Colon (tissue), 2 donors: ENCODE data around the gene MKNK1.

ENCODE experiments used
- FAIRE-seq: peaks from 2 replicates; lab custom pipeline; 2012; peaks lifted over from hg19 to GRCh38; lab: Jason Lieb, UNC
- donor health status: control.
- donor health status: control.

Gene MKNK1

DNA sequence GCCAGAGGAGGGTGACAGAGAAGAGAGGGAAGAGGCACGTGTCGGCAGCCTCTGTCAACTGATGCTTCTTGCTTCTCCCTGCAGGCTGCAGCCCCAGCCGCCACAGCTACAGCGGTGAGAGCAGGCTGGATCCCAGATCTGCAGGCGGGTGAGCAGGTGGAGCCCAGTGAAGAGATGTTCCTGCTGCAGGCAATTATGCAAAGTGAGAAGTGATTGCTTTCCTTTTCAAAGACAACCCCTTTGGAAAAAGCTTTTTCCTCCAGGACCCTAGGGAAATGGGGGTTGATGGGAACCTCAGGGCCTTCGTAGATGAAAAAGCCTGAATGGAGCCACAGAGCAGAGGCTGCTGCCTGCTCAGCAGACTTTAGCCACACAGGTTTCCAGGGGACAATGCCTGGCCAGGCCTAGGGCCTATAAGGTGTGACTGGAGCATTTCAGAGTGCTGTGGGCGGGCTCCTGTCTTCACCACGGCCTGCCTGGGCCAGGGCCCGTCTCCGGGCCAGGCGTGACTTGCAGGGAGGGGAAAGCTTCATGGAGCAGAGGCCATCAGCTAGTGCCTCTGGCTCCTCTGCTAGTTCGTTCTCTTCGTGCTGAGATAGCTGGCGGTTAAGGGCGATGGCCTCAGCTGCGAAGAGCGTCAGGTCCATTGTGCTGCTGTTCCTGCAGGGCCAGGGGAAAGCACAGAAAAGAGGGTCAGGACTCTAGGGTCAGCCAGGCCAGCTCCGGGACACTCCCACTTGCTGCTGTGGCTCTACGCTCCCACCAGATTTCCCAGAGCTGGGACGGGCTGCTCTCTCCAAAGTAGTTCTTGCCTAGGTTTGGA is 45.7 kb downstream of the MKNK1 start:
- FAIRE-seq: no peak

DNA sequence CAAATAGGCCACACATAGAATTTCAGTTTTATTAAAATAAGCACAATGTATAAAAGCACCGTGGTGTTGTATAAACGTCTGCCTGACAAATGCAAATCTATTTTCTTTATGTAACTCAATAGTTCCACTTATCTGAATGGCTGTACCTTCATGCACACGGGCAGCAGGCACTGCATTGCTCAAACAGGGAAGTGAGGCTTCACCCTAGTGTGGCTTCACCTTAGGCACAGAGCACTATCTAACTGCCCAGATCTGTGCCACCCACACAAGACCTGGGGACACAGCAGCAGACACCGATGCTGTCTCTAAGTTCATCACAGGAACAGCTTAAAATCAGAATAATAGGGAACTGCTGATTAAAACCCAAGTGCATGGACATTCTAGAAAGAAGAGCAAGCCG is 46.7 kb downstream of the MKNK1 start:
- no peak for FAIRE-seq

DNA sequence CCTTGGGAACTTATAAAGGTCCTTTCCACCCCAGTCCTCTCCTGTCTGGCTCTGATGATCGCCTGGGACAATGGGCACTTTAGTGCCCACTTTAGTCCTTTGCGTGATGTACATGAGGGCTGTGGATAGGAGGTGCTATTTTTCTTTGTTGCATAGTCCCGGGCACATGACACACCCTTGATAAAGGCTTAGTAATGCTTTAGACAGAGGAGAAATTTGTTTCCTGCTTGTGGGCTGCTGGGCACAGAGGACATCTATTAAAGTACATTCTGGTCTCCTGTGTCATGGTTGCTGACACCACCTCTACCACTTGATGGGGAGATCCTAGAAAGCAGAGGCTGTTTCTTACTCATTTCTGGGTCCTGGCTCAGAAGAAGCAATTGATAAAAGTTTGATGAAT is 47.2 kb downstream of the MKNK1 start:
- FAIRE-seq: no peak

DNA sequence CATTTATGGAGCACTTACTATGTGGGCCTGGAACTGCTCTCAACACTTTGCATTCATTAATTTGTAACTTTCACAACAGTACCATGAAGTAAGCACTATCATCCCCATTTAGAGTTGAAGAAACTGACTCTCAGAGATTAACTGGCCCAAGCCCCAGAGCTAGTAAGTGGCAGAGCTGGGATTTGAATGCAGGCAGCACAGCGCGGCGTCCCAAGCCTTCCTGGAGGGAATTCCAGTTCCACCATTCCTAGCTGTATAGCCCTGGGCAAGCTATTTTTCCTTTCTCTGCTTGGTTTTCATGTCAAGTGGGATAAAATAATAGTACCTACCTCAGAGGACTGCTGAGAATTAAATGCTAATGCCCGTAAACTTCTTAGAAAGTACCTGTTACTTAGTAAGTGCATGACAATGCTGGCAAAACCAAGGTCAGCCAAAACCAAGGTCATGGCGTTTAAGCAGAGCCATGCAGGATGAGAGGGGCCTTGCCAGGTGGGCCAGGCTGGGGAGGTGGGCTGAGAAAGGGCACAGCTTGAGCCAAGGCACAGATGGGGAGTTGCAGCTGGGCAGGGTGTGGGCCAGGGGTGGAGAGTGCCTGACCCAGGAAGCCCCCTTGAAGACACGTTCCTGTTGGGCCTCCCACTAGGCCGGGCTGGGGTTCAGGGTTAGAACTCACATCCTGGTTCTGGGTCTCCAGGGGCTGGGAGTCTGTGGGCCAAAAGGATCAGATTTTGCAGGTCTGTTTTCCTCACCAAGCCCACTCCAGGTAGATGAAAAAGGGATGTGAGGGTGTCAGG is 48.0 kb downstream of the MKNK1 start:
- no peak for FAIRE-seq

DNA sequence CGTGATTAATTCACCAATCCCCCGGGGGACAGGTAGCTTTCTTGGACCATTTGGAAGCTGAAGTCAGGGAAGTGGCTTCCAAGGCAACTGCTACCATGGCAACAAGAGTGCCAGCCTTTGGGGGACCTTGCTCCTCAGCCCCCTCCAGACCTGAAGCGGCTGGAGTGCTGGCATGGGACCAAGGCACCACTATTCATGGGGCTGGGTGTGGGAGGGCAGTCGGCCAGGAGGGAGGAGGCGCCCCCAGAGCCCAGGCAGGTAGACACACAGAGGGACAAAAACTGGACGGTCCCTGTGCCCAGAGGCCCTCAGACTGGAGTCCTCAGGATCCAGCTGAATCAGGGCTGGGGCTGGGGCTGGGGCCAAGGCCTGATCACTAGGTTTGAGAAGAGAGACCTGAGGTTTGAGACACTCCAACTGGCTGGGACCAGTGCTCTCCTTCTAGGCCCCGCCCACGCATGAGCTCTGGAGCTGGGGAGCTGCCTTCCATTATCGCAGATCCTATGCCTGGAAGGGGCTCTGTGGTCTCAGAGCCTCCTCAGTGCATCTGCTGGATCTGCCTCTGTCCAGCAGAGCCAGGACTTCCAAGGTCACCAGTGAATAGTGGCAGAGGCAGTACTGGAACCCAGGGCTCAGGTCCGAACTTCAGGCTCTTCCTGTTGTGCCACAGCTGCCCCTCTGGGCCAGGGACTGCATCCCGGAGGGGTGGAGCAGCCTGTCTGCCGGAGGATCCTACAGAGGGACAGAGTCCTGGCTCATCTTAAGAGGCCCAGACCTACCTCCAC is 49.3 kb downstream of the MKNK1 start:
- FAIRE-seq: no peak

DNA sequence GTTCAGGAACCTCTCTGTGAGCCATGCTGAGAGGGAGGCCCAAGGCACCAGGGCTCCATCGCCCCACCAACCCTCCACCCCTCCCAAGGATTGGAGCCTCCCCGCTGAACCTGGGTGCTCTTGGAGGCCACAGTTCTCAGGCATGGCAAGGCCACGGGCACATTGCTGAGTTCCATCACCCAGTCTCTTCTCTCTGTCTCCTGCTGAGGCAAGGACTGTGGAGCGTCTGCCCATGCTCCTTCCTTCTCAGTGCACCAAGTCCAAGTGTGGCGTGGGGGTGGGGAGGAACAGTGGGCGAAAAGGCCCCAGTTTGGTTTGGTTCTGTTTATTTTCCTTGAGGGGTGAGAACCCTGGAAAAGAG is 49.9 kb downstream of the MKNK1 start:
- no peak for FAIRE-seq

DNA sequence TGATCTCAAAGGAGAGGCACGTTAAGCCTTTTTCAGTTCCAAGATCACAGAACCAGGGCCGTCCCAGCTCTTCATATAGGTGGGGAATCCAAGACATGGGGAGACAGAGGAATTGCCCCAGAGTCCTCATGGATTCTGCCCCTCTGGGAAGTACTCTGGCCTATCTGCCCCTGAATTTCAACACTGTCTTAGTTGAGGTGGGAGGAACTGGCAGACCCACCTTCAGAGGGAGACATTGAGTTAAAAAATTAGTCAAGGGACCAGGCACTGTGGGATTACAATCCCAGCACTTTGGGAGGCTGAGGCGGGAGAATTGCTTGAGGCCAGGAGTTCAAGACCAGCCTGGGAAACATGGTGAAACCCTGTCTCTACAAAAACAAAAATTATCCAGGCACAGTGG is 50.6 kb downstream of the MKNK1 start:
- FAIRE-seq: no peak

DNA sequence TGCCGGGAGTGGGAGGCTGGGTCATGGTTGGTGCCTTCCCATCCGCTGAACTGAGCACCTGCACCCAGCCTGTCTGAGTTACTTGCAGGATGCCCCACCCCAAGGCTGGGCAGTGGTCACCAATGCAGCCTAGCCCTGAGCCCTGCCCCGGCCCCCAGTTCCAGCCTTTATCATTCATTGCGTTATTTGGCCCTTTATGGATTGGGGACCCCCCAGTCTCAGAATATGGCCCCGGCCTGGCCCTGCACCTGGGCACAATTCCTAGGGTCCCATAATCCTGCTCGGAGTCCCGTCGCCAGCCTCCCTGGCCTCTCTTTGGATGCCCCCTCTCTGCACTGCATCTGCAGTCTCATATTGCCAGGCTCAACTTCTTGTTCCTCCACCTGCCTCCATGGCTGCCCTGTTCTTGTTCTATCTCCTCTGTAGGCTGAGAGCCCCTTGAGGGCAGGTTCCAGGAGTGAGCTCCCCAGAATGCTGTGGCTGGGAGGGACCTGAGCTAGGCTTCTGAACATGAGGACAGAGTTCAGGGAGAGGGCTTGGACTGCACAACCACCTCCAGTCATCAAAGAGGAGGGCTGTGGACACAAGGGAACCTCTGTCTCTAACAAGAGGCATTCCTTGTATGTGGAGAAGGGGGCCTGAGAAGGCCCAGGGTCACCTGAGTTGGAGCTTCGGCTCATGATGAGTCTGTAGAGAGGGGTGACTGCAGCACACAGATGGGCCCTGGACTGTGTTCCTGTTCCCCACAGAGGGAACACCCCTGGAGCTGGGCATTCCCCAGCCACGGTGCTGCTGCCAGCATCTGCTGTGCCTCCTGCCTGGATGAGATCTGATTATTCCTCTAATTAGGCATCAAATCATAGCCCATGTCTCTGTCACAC is 51.5 kb downstream of the MKNK1 start:
- FAIRE-seq: no peak

DNA sequence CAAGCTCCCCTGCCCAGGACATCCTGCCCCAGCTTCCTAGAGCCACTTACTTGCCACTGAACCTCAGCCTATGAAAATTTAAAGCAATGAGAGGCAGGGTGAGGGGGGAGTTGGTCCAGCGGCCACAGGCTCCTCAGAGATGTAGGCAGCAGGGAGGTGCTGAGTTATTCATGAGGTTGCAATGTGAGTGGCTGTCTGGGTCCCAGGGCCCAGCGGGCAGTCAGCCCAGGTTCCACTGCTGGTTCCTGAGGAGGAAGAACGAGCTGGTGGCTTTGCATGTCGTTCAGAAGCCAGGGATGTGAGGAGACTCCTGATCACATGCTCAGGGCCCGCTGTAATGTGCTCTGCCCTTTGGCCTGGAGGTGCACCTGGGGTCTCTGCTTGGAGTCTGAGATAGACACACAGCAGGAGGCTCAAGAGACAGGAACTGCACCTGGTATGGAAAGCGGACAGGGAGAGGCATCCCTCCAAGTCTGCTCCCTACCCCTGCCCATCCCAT is 52.4 kb downstream of the MKNK1 start, which contains the start of gene KNCN:
KNCN (minus strand) TSS at position 51 of the 499 bp plus-strand sequence. CDS start 432 bp downstream, outside the sequence.
- FAIRE-seq: no peak

DNA sequence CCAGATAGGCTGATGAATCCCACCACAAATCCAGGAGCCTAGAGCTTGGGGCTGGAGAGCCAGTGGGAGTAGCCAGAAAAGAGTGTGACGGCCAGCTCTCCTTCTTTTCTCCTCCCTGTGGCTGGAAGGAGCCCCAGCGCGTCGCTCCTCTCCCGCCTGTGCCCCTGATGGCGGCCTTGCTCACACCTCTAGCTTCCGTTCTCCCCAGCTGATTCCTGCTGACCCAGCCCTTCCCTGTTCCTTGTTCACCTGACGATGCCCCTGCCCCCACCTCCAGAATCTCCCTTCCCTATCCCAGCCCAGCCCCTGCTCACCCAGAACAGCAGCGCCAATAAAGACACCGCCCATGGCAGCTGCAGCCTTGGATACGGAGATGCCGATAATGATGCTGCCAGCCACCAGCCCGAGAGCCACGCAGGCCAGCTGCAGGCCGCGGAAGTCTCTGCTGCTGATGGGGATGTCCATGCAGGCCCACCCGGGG is 53.3 kb downstream of the MKNK1 start:
- FAIRE-seq: no peak

DNA sequence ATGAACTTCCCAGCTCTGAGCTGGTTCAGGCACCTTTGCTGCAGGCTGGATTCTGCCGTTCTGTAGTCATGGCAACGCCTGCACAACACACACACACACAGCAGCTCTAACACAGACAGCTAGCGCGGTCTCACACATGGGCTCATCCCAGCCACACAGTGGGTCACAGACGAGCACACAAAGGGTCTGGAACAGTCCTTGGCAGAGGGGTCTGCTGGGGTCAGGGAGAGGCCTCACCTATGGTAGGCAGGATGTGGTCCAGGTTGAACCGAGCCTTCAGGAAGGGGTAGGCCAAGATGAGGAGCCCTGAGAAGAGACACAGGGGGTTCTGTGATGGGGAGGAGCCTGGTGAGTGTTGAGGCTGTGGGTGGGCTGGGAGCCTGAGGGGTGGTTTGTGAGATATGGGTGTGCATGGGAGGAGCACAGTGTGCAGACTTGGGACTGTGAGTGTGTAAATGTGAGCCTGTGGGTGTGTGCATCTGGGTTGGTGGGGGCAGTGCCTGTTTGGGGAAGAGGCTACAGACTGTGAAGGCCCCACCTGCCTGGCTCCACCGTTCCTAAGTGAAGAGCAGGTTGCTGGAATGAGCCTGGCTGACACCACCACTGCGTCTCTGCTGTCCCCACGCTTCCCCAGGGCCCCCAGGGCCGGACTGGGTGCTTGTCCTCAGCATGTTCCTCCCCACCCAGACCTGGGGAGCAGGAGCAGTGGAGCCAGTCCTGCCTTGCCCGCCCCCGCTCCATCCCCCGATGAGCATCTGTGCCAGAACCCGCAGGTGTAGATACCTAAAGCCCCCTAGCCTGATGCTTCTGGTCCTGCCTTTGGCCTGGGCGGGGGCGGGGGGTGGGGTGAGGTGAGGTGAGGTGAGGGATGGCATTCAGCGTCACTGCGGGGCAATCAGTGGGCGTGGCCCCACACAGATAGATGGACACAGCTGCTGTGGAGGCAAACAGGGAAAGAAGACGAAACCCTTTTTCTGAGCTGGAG is 54.1 kb downstream of the MKNK1 start:
- no peak for FAIRE-seq

DNA sequence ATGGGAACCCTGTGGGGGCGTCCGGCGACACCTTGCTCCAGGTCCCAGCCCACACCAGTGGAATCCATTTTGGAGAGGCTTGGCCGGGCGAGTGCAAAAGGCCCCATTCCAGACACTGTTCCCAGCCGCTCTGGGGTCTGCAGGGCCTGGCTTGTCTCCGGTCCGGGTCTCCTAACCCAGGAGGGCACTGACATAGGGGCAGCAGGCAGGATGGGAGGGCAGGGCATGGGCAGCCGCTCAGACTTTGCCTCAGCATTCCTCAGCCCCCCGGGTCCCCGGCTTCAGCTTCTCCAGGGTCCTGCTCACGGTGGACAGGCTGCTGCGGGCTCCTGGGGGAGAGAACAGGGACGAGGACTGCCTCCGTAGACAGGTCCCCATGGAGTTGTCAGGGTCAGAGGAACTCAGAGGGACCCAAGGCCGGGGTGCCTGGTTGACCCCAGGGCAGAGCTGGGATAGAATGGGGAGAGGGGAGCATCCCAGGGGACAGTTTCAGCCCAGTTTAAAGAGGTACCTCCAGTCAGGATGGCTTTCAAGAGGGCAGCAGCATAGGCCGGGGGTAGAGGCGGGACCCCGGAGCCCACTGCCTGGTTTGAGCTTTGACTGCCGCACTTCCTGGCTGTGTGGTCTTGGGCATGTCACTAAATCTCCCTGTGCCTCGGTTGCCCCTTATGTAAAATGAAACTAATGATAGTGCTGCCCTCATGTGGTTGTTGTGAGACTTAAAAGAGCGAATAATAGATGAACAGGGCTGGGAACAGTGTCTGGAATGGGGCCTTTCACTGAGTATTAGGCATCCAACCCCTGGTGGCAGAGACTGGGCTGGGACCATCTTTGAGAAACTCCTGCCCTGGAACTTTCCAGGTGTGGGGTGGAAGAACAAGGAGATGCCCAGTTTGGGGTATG is 56.3 kb downstream of the MKNK1 start:
- no peak for FAIRE-seq

DNA sequence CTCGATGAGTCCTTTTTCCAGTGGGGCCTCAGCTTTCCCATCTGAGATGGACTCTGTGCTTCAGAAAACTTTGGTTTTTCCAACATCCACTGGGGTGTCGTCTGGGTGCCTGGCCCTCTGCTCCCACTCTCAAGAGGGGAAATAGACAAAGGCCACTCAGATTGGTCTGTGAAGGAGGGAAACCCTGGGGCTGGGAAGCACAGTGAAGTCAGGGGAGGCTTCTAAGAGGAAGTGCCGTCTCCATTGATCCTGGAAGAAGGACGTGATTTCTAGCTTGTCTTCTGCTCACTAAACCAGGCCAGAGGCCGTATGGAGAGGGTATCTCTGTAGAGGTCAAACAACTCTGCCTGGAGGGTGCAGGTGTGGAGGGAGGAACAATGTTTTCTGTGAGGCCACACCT is 57.9 kb downstream of the MKNK1 start:
- no peak for FAIRE-seq

DNA sequence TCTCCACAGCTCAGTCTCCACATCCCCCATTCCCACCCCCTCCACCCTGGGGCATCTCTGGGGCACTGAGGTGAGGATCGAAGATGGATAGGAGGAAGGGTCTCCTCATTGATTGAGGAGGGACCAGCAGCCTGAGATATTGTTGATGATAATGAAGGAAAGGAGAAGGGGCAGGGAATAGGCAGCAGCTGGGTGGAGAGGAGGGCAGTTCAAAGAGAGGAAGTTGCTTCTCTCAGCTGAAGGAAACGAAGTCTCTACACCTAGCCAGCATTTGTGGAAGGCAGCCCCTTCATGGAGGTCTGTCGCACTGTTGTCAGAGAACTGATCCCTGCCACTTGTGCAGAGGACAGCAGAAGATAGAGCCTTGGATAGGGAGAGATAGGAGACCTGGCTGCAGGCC is 58.3 kb downstream of the MKNK1 start:
- FAIRE-seq: no peak

DNA sequence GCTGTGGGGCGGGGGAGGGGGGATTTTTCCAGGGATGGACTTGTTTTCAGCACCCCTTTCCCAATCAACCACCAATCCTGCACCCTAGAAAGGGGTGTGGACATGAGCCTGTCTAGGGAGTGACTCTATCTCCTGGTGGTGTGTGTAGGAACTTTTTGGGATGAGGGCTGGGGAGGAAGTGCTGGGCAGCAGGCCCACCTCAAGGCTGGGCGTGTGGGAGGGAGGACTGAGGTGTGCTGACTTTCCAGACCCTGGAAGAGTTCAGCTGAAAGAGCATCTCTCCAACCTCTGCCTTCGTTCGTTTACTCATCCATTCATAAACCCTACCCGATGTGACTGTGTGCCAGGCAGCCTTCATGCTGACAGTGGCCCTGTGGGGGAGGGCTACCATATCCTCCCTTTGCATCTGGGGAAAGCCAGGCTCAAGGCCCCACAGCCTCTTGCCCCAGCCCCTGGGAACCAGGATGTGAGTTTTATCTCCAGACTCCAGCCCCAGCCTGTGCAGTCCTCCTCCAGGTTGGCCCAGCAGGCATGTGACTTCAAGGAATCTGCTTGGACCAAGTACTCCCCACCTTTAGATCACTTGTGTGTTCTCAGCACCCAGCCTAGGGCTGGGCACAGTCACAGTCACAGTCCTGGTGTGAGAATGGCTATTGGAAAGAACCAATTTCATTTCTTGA is 59.4 kb downstream of the MKNK1 start:
- FAIRE-seq: no peak

DNA sequence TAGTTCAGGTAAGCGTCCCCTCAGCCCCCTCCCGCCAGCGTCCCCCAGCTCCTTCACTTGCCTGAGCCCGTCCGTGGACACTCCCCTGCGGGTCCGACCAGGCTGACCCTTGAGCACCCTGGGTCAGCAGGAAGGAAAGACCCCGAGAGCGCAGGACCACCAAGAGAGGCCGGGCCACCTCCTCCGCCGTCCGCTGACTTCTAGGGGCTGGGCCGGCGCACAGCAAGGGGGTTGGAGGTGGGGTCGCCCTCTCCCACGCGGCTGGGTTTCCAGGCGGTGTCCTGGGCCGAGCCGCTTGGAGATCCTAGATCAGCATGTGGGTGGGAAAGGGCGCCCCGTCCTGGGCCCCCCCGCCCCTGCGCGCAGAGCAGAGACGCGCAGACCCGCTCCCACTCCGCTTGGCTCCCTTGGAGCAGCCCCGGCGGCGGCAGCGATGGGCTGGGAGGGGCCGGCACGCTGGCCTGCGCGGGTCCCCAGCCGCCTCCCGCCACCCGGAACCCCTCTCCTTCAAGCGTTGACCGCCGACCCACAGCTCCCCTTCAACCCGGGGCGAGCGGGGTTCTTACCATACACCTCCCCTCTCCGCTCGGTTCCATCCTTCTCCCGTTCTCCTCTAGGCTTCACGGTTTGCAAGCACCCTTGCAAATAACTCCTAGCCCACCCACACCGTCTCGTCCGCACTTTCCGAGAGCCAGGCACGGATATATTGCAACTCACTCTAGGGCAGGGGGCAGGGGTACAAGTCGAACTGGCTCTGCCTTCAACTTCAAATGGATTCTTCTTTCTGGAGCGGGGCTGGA is 60.1 kb downstream of the MKNK1 start:
- FAIRE-seq: no peak

DNA sequence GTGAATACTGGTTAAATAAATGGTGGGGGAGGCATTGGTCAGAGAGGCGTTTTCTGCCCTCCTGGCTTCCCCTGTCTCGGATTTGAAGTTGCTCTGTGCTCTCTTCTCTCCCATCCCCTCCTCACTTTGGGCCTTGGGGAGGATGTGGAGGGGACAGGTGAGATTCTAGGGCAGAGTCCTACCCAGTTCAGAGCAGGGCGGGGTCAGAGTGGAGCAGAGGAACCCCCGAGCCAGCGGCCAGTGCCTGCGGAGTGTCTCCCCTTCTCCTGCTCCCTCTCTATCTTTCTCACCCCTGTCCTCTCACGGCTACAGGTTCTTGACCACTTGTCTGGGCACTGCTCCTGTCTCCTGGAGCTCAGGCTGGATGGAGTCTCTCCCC is 60.7 kb downstream of the MKNK1 start:
- no peak for FAIRE-seq

DNA sequence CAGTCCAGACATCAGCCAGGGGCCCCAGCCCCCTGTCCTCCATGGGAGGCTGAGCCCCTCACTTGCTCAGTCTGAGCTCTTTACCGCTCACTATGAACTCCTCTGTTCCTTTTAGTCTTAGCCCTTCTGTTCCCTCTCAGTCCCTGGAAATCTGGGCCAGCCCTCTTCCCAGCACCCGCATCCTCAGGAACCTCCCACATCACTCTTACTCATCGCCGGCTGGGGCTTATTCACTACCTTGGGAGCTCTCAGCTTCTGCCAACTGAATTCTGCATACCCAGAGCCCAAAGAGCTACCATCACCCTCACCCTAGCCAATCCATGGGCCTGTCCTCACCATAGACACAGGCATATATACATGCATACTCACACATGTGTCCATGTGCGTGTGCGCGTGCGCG is 64.1 kb downstream of the MKNK1 start:
- FAIRE-seq: no peak
